Natural killer cell (primary cell): ENCODE measurements around the gene HMGA1. TPM values are rescaled to one million over a fixed set of nuclear protein-coding genes. Genes with fewer than 3 reads are reported as not detected.

Experiments
- ATAC-seq, 3 donors: fragments of 150-1000 bp in 2 of 3; fragments of 200-7000 bp in 1 of 3; cut with Tn5 transposase; 1 replicate in 1 of 3; 2 replicates in 2 of 3; pipeline ENCODE4 v1.10.0; 2021; ENCODE audit warnings: mild to moderate bottlenecking in 2 of 3, moderate library complexity in 2 of 3
- DNase-seq, 2 donors: peaks; one replicate each; pipeline versions ENCODE4 v3.0.0 to v3.0.0-alpha.2; 2013 to 2021; ENCODE audit warnings: mixed read lengths in 1 of 2
- H3K27ac ChIP-seq: one replicate; pipeline ENCODE4 v1.5.1; 2013; ENCODE audit warnings: mild to moderate bottlenecking, low read length
- H3K27me3 ChIP-seq: one replicate; pipeline ENCODE4 v1.6.1; 2013; ENCODE audit warnings: low read length; ENCODE audit not compliant: control insufficient read depth, insufficient read depth
- H3K36me3 ChIP-seq: one replicate; pipeline ENCODE4 v1.6.1; 2013; ENCODE audit warnings: low read length; ENCODE audit not compliant: control insufficient read depth, insufficient read depth
- H3K4me1 ChIP-seq: one replicate; pipeline ENCODE4 v1.6.1; 2013; ENCODE audit warnings: low read length; ENCODE audit not compliant: control insufficient read depth, insufficient read depth
- H3K4me3 ChIP-seq: one replicate; pipeline ENCODE4 v1.5.1; 2013; ENCODE audit warnings: low read length
- H3K9me3 ChIP-seq: one replicate; pipeline ENCODE4 v1.6.1; 2013; ENCODE audit warnings: low read length; ENCODE audit not compliant: control insufficient read depth, insufficient read depth
- H3K27ac Mint-ChIP-seq, 2 donors: one replicate each; pipeline ENCODE4 v1.8.0; 2022; ENCODE audit warnings: mild to moderate bottlenecking in 2 of 2, mixed read lengths in 2 of 2, moderate library complexity in 1 of 2
- H3K27me3 Mint-ChIP-seq, 2 donors: one replicate each; pipeline ENCODE4 v1.8.0; 2022; ENCODE audit warnings: low read depth in 2 of 2, mixed read lengths in 2 of 2
- H3K36me3 Mint-ChIP-seq: one replicate; pipeline ENCODE4 v1.8.0; 2022; ENCODE audit warnings: mixed read lengths
- H3K4me1 Mint-ChIP-seq, 2 donors: one replicate each; pipeline ENCODE4 v1.8.0; 2022; ENCODE audit warnings: mixed read lengths in 2 of 2
- H3K4me3 Mint-ChIP-seq: one replicate; pipeline ENCODE4 v1.8.0; 2022; ENCODE audit warnings: mild to moderate bottlenecking, moderate library complexity, mixed read lengths
- H3K9me3 Mint-ChIP-seq, 2 donors: one replicate each; pipeline ENCODE4 v1.8.0; 2022; ENCODE audit warnings: mixed read lengths in 2 of 2
- CTCF ChIP-seq: fragments of 200-600 bp; IDR thresholded peaks from one replicate; pipeline ENCODE4 v1.8.0; 2022; ENCODE audit warnings: antibody characterized with exemption
- WGBS: methylation state at CpG from one replicate; pipeline ENCODE4 v1.1.7; 2013; ENCODE audit warnings: missing lambda C conversion rate; ENCODE audit not compliant: insufficient coverage; 5-methylcytosine and 5-hydroxymethylcytosine counted together
- intact Hi-C: fragments of 100-400 bp; cut with micrococcal nuclease; formaldehyde crosslinking; loops from one replicate; pipeline ENCODE4 v1.14.2; 2022
- total RNA-seq, 4 donors: library from RNA; stranded (reverse); fragments of 120-200 nt in 1 of 4; gene quantifications; one replicate each; pipeline versions ENCODE4 v1.2.3 to v1.2.4, GENCODE V29; 2013 to 2022

The HMGA1 gene
- total RNA-seq, 3 donors from 2014 or later (not counting 1 experiment from before 2014, with no cell fraction given): 63.1 to 84.2 (median 77.3) TPM

- Histone ChIP-seq H3K27ac (no peak overlapping the region), H3K36me3 (no peaks in the 10 kb centered on the region), H3K4me3 (peak overlapping the region; percentile 55), H3K9me3 (no peaks in the 10 kb centered on the region), H3K27me3 (no peaks in the 10 kb centered on the region), H3K4me1 (peaks cover 12% of the 10 kb centered on the region)
- Mint-ChIP-seq H3K36me3 (no peaks in the 10 kb centered on the region), H3K4me3 (peak overlapping the region; percentile 87), H3K4me1 (peaks cover 5 to 7% of the 10 kb centered on the region in 2 donors), H3K27ac (peak overlapping the region in 1 of 2 donors; percentile 85), H3K9me3 (no peaks in the 10 kb centered on the region), H3K27me3 (peaks cover 0 to 8% of the 10 kb centered on the region in 2 donors)
- intact Hi-C loops: loop anchor here (1.0 kb wide), 3 partner anchors 195 to 412 kb away; partner anchors contain the start of gene NUDT3
- ATAC-seq: no peak
- DNase-seq: no peak
- 52% methylated on average over 2 of the region's 10 CpGs for WGBS
- no peak for TF ChIP-seq CTCF
Measured at GRCh38 chr6:34196833-34197195, 39.9 kb upstream of the HMGA1 start.

GRCh38 chr6:34200340-34200971 lies 36.2 kb upstream of the HMGA1 start:
- Mint-ChIP-seq H3K4me3 (no peak overlapping the region), H3K9me3 (no peaks in the 10 kb centered on the region), H3K4me1 (peaks cover 5 to 11% of the 10 kb centered on the region in 2 donors), H3K27ac (no peak overlapping the region), H3K36me3 (no peaks in the 10 kb centered on the region), H3K27me3 (peaks cover 0 to 3% of the 10 kb centered on the region in 2 donors)
- Histone ChIP-seq H3K36me3 (no peaks in the 10 kb centered on the region), H3K4me1 (peaks cover 12% of the 10 kb centered on the region), H3K9me3 (no peaks in the 10 kb centered on the region), H3K27me3 (no peaks in the 10 kb centered on the region), H3K27ac (no peak overlapping the region), H3K4me3 (no peak overlapping the region)
- no peak for DNase-seq
- TF ChIP-seq CTCF: no peak
- WGBS: 89% methylated on average over 4 of the region's 5 CpGs
- intact Hi-C loops: loop anchor here (1.0 kb wide), 1 partner anchor 208 kb away; no protein-coding TSS in a partner anchor
- no peak for ATAC-seq

- Mint-ChIP-seq H3K27me3 (no peaks in the 10 kb centered on the region), H3K36me3 (no peaks in the 10 kb centered on the region), H3K4me3 (no peak overlapping the region), H3K27ac (no peak overlapping the region), H3K4me1 (peaks cover 1 to 4% of the 10 kb centered on the region in 2 donors), H3K9me3 (no peaks in the 10 kb centered on the region)
- no peak for TF ChIP-seq CTCF
- no peak for DNase-seq
- Histone ChIP-seq H3K27me3 (no peaks in the 10 kb centered on the region), H3K4me1 (peaks cover 3% of the 10 kb centered on the region), H3K27ac (no peak overlapping the region), H3K4me3 (no peak overlapping the region), H3K9me3 (no peaks in the 10 kb centered on the region), H3K36me3 (no peaks in the 10 kb centered on the region)
- WGBS: 92% methylated on average over 4 of the region's 4 CpGs
- intact Hi-C loops: no loop called here
- no peak for ATAC-seq
Measured at GRCh38 chr6:34201455-34202107, 35.1 kb upstream of the HMGA1 start.
